Activated CD4-positive, CD25-positive, alpha-beta regulatory T cell treated with anti-CD3 and anti-CD28 coated beads, Interleukin-2, amount 50 U/mL, for 24 hours (primary cell): ENCODE measurements around the gene ADARB1.

Experiments used
- ATAC-seq, 2 donors: fragments of 150-1000 bp; cut with Tn5 transposase; one replicate each; pipeline ENCODE4 v1.10.0; 2021; ENCODE audit warnings: mild to moderate bottlenecking in 1 of 2, moderate library complexity in 1 of 2

Gene ADARB1

GRCh38 chr21:45040157-45040711, 34.1 kb upstream of the ADARB1 start:
- no peak for ATAC-seq

- ATAC-seq: no peak
Observed at GRCh38 chr21:45040739-45041138, 33.6 kb upstream of the ADARB1 start.

DNA sequence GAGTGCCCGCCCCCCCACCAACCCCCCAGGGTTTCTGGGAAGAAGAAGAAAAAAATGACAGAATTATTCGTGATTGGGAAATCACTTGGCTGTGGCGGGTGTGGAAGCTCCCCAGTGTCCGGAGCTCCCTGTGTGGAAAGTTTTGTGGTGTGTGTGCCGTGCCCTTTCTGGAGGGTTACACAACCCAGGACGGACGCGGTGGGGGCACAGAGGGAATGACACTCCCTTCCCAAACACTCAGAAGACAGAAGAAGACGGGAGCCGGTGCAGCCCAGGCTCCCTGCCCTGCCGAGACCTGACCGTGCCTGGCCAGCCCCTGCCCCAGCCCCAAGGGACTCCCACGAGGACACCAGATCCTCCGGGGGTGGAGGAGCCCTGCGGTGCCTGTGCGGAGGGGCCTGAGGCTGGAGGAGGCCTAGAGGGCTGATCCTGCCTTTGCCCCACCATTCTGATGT, 33.0 kb upstream of the ADARB1 start:
- ATAC-seq: no peak

- no peak for ATAC-seq
Observed at GRCh38 chr21:45041984-45042663, 32.3 kb upstream of the ADARB1 start.

DNA sequence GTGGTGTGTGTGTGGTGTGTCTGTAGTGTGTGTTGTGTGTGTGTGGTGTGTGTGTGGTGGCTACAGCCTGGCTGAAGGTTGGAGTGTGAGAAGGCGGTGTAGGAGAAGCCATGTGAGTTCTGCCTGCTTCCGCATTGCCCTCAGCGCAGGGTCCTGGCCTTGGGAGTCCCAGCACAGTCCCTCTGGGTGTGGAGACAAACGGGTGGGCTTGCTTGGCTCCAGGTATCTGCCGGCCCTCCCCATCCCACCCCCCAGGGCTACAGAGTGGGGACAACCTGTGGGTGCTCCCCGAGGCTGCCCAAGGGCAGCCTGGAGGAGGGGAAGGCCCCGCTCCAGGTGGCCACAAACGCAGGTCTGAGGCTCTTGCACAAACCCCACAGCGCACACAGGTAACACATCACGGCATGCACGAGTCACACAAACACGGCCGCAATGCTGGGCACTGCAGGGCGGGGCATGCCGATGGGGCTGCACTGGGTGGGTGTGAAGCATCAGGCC, 31.7 kb upstream of the ADARB1 start:
- no peak for ATAC-seq

DNA sequence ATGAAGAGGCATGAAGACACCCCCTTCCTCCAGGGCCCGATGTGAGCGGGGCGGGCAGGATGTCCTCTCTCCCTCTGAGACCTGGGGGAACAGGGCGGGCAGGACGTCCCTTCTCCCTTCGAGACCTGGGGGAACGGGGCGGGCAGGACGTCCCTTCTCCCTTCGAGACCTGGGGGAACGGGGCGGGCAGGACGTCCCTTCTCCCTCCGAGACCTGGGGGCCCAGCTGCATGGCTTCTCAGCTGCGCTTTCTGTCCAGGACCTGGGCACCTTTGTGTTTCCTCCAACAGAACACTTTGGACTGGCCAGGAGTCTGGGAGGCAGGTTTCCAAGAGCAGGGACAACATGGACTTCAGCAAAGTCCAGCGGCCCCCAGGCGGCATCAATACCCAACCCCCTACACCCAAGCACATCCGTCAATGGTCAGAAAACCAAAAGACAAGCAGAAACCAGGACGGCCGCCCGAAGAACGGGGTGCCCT, 30.8 kb upstream of the ADARB1 start:
- ATAC-seq: no peak

GRCh38 chr21:45045481-45045880, 28.9 kb upstream of the ADARB1 start:
- ATAC-seq: no peak

GRCh38 chr21:45047257-45047656, 27.1 kb upstream of the ADARB1 start:
- ATAC-seq: no peak

DNA sequence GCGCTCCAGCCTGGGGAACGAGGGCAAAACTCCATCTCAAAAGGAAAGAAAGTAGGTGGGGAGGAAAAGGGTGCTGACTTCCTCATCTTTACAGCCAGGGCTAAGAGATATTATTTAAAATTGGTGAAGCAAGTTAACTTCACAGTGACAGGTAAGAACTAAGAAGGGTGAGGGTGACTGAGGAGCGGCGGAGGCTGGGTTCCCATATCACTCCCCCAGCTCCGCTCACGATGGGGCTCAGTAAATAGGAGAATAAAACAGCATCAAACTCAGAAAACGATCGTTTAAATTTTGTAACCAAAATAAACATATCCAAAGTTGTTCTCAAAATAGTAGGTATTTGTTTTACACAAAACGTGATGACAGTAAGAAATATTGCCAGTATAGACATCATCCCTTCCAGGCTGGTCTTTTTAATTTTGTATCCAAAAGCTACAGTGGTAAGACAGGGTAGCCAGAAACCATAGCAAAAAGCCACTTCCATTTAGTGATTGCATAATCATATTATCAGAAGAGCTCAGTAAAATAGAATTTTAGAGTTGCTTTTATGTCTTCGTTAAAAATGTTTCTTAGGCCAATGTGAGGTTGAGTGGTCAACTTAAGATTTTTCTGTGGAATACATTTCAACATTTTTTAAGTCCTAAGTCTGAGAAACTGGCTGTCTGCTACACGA, 26.2 kb upstream of the ADARB1 start:
- ATAC-seq: no peak

GRCh38 chr21:45048968-45049367, 25.4 kb upstream of the ADARB1 start:
- ATAC-seq: no peak

DNA sequence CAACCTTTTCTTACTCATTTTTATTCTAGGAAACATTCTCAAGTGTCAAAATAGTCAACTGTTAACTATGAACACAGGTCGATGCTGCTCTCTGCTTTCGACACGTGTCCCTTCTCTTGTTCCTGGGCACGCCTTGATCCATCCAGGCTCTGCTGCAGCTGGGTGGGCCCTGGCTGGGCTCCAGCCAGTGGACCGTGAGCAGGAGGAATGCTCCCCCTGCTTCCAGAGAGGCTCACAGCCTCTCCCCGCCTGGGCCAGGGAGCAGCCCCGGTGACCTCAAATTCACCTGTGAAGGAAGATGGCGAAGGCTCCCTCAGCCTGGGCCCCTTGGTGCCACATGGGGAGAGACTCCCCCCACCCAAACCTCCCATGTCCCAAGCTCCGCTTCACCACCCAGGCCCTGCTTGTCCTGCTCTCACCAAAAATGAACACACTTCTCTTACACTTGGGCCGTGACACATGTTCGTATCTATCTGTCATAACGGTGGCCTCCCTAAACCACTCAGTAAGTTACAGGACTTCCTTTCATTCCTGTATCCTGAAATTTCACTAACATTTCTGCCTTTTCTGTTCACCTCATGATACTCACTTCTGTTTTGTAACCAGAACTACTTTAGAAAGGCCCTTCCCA, 24.6 kb upstream of the ADARB1 start:
- no peak for ATAC-seq

GRCh38 chr21:45050345-45050796, 24.0 kb upstream of the ADARB1 start:
- no peak for ATAC-seq

DNA sequence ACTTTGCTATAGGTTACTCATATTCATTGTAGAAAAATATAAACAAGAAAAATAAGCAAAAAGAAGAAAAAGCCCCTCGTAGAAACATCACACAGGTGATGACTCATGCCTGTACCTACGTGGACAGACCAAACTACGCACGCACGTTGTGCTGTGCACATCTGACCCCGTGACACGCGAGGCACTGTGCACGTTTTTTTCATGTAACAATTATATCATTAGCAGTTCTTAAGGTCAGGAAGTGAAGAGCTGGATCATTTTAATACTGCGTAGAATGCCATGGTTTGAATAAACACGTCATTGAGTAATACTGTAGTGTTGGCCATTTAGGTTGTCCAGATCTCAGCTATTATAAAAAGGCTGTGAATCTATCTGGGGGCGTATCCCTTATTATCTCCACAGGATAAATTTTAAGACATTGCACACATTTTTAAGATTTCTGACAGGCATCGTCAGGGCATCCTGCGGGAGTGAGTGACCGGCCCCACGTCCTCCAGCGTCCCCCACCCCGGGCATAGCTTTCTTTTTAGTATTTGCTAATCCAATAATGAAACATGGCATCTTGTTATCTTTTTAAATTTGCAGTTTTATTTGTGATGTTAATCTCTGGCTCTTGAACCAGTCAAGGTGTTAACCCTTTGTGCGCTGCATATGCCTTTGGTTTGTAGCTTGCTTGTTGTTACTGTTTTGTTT, 23.4 kb upstream of the ADARB1 start:
- ATAC-seq: no peak

DNA sequence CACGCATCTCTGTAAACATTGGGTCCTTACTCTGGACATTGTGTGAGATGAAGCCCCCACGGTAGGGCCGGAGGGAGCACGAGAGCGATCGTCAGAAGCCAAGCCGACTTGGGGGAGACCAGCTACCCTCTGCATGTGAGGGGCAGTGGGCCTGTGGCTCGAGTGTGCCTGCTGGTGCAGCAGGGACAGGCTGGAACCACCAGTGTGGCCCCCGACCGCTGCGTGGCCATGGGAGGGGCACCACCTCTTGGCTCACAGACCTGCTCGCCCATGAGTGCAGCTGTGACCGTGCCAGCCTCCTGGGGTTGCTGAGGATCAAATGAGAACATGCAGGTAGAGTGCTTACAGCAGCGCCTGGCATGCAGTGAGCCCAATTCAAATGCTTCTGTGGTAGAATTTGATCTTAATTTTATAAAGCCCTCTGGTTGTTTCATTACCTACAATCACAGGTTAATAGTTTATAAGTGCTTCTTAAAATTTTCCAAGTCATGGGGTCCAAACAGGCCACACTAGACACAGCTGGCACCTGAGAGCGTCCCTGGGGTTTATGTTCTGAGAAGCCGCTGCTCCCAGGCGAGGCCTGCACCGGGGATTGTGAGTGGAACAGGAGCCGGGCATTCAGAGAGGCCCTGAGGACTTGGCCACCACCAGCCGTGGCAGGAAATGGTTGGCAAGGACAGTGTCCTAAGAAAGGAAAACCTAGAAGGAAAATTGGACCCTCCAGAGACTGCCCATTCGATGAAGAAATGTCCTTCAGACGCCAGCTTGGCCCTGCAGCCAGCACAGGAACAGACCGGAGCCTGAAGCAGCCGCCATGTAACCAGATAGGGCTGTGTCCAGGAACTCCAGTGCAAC, 22.6 kb upstream of the ADARB1 start:
- ATAC-seq: no peak

GRCh38 chr21:45052960-45053359, 21.4 kb upstream of the ADARB1 start:
- no peak for ATAC-seq

DNA sequence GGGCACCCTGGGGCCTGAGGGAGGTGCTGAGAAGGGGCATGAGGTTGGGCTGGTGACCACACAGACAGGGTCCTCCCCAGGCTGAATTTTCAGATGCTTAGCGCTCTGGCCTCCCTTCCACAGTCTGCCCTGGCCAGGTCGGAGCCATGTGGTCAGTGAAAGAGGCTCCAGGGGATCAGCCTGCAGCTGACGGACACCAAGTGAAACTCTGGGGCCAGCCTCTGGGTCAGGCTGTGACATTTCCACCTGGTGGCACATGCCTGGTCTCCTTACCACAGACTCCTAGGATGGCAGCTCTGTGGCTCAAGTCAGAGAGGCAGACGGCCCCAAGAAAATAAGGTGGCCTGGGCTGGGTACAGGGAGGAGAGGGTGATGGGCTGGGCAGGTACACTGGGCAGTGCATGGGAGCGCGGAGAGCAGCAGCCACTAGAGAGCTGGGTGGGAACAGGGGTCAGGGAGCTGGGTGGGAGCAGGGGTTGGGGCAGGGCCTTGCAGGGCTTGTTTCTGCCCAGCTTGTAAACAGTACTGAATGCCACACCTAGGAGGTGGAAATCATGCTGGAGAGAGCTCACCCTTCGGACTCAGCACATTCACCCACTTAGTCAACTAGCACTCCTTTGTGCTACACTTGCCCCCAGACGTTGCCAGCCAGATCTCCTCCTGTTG, 20.7 kb upstream of the ADARB1 start:
- ATAC-seq: no peak

DNA sequence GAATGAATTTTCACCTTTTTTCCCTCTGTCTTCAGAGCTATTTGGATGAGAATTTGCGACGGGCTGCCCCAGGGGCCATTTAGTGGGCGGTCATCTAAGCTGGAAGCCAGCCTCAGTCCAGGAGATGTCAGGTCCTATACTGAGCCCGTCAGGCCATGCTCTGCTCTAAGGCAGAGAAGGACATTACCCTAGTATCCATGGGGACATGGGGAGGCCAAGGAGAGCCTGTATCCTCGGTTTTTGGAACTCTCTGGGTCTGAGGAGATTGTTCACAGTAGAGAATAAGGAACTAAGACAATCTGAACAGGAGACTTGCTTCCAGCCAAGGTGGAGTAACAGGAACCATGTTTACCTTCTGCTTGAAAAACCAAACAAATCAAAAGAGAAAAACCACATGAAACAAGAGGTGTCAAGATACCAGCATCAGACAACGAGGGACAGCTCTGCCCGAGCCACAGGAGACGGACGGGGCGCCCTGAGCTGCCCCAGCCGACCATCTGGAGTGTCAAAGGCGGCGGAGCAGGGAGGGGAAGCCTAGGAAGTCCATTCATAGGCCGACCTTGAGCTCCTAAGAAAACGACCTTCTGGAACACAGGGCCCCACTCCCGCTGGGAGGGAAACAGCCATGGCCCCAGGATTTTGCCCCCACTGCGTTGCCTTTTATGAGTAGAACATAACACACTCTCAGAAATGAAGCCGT, 20.0 kb upstream of the ADARB1 start:
- no peak for ATAC-seq

DNA sequence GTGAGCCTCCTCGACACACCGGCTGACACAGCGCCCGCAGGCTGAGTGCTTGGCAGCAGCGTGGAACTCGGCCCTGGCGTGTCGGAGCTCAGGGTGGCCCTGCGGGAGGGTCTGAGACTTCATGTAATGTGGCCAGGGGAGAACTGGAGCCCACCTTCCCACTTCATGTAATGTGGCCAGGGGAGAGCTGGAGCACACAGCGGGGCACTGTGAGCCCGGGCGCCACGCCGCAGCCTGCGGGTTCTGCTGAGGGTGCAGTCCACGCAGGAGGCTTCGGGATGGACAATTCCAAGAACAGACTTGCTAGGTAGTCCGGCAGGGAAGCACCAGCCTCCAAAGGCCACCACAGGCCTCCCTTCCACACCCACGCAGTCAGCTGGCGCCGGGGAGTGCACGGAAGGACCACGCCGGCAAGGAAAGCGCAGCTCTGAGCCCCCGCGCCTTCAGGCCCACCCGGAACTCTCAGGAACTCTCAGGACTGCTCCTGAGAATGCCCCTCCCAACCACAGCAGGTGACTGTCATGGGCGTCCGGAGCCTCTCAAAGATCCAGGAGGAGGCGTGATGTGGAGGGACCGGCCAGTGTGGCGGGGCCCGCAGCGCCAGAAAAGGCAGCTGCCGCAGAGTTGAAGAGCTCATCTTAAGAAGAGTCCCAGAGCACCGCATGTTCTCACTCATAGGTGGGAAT, 19.3 kb upstream of the ADARB1 start:
- ATAC-seq: no peak

GRCh38 chr21:45055861-45056260, 18.5 kb upstream of the ADARB1 start:
- ATAC-seq: no peak
